GM12878 (cell line): ENCODE results near the gene KDM6B.

ENCODE experiments used
- BHLHE40 ChIP-seq, 2 experiments: fragments of 450-650 bp in 1 of 2; IDR thresholded peaks; 2 replicates each; pipeline ENCODE4 v1.6.1; 2011 to 2017; ENCODE audit warnings: low read depth in 2 of 2, borderline replicate concordance in 1 of 2, improper control_type of control experiment in 1 of 2, low read length in 1 of 2, mild to moderate bottlenecking in 1 of 2
- EGR1 ChIP-seq, 2 experiments: IDR thresholded peaks; 1 replicate in 1 of 2; 2 replicates in 1 of 2; pipeline ENCODE4 v1.6.1; 2011 to 2012; ENCODE audit warnings: low read depth in 2 of 2, low read length in 2 of 2, borderline replicate concordance in 1 of 2, mild to moderate bottlenecking in 1 of 2, moderate library complexity in 1 of 2
- EZH2 ChIP-seq: IDR thresholded peaks from 2 replicates; pipeline ENCODE4 v1.6.1; 2012; ENCODE audit warnings: low read depth, mild to moderate bottlenecking, control low read depth, inconsistent platforms, low read length, borderline replicate concordance; ENCODE audit not compliant: control insufficient read depth
- NFIC ChIP-seq: IDR thresholded peaks from 2 replicates; pipeline ENCODE4 v1.6.1; 2012; ENCODE audit warnings: low read depth, mild to moderate bottlenecking, inconsistent platforms, low read length, moderate library complexity
- PRDM15 ChIP-seq: fragments of 450-650 bp; formaldehyde crosslinking; IDR thresholded peaks from 2 replicates; pipeline ENCODE4 v1.4.0; 2020; ENCODE audit warnings: mild to moderate bottlenecking, moderate library complexity
- REST ChIP-seq: IDR thresholded peaks from 2 replicates; pipeline ENCODE4 v1.6.1; 2012; ENCODE audit warnings: mild to moderate bottlenecking, low read depth, low read length
- SIN3A ChIP-seq: IDR thresholded peaks from 2 replicates; pipeline ENCODE4 v1.6.1; 2012; ENCODE audit warnings: low read depth, low read length, improper control_type of control experiment
- ZSCAN29 ChIP-seq: fragments of 450-650 bp; IDR thresholded peaks from 2 replicates; pipeline ENCODE4 v1.6.1; 2017; ENCODE audit warnings: mild to moderate bottlenecking, moderate library complexity
- TF ChIP-seq, protein P1 (sequence below), 3 experiments: IDR thresholded peaks in 2 of 3; conservative IDR thresholded peaks in 1 of 3; 2 replicates each; pipeline ENCODE4 v1.5.1; 2011; ENCODE audit warnings: low read depth in 3 of 3, low read length in 3 of 3, mild to moderate bottlenecking in 3 of 3, control low read depth in 2 of 3, moderate library complexity in 2 of 3, inconsistent platforms in 1 of 3, mixed read lengths in 1 of 3; ENCODE audit not compliant: control insufficient read depth in 2 of 3, insufficient read depth in 1 of 3; ENCODE audit errors: extremely low read depth in 1 of 3

GRCh38 chr17:7798839-7799238 lies 35.2 kb upstream of the KDM6B start:
- no peak for TF ChIP-seq PRDM15
- TF ChIP-seq BHLHE40 (IDR thresholded peaks at IDR 0.05; ENCODE audit: borderline replicate concordance in 1 of 2, low read depth in 2 of 2, low read length in 1 of 2) = no peak
- TF ChIP-seq ZSCAN29 = no peak
- TF ChIP-seq, protein P1, sequence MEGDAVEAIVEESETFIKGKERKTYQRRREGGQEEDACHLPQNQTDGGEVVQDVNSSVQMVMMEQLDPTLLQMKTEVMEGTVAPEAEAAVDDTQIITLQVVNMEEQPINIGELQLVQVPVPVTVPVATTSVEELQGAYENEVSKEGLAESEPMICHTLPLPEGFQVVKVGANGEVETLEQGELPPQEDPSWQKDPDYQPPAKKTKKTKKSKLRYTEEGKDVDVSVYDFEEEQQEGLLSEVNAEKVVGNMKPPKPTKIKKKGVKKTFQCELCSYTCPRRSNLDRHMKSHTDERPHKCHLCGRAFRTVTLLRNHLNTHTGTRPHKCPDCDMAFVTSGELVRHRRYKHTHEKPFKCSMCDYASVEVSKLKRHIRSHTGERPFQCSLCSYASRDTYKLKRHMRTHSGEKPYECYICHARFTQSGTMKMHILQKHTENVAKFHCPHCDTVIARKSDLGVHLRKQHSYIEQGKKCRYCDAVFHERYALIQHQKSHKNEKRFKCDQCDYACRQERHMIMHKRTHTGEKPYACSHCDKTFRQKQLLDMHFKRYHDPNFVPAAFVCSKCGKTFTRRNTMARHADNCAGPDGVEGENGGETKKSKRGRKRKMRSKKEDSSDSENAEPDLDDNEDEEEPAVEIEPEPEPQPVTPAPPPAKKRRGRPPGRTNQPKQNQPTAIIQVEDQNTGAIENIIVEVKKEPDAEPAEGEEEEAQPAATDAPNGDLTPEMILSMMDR (IDR thresholded peaks at IDR 0.05 in 2 of 3, conservative IDR thresholded peaks at IDR 0.05 in 1 of 3; ENCODE audit: control insufficient read depth in 2 of 3, extremely low read depth in 1 of 3, insufficient read depth in 1 of 3, low read depth in 3 of 3, low read length in 3 of 3) = no peak
- TF ChIP-seq EZH2 = no peak
- no peak for TF ChIP-seq NFIC
- TF ChIP-seq EGR1 (IDR thresholded peaks at IDR 0.05; ENCODE audit: borderline replicate concordance in 1 of 2, low read depth in 2 of 2, low read length in 2 of 2) = no peak
- TF ChIP-seq SIN3A = no peak
- no peak for TF ChIP-seq REST
